Stimulated activated memory B cell treated with anti-CD40 and anti-IgM and Interleukin-4, amounts not matched to agents 10 μg/mL and 1 μg/mL and 100 μg/mL, for 72 hours (primary cell): Measurements from ENCODE around the gene SHF.
A peak's percentile ranks its signal among the peaks of the same experiment; 100 is the strongest.
"Not testable (repeated sequence)": the region's sequence is repeated elsewhere in the genome, so short reads cannot be mapped to it uniquely, and the experiment has no call there.

Experiments
- ATAC-seq: fragments of 150-1000 bp; cut with Tn5 transposase; 2 replicates; pipeline ENCODE4 v1.10.0; 2021
- H3K27ac Mint-ChIP-seq: one replicate; pipeline ENCODE4 v1.8.0; 2022; ENCODE audit warnings: mild to moderate bottlenecking, mixed read lengths
- H3K27me3 Mint-ChIP-seq: one replicate; pipeline ENCODE4 v1.8.0; 2022; ENCODE audit warnings: mixed read lengths
- H3K36me3 Mint-ChIP-seq: one replicate; pipeline ENCODE4 v1.8.0; 2022; ENCODE audit warnings: mixed read lengths
- H3K4me1 Mint-ChIP-seq: one replicate; pipeline ENCODE4 v1.8.0; 2022; ENCODE audit warnings: mixed read lengths
- H3K4me3 Mint-ChIP-seq: one replicate; pipeline ENCODE4 v1.8.0; 2022; ENCODE audit warnings: mild to moderate bottlenecking, moderate library complexity, mixed read lengths
- H3K9me3 Mint-ChIP-seq: one replicate; pipeline ENCODE4 v1.8.0; 2022; ENCODE audit warnings: mixed read lengths

The SHF gene

GRCh38 chr15:45187894-45188830 is at the start of gene SHF:
SHF (minus strand) TSS chr15:45187966; CDS start chr15:45187951, 15 bp downstream.
- H3K4me3 Mint-ChIP-seq: peak within 1 kb of the TSS; percentile 84
- peak; percentile 83 for ATAC-seq
- H3K27me3 Mint-ChIP-seq: no peaks in the 10 kb centered on the region

GRCh38 chr15:45236806-45237205 is 49.0 kb upstream of the SHF start:
- not testable (repeated sequence) for H3K27me3 Mint-ChIP-seq, ATAC-seq, H3K27ac Mint-ChIP-seq, H3K4me3 Mint-ChIP-seq, H3K4me1 Mint-ChIP-seq
- peaks cover 11% of the 10 kb centered on the region for H3K36me3 Mint-ChIP-seq
- H3K9me3 Mint-ChIP-seq: peaks cover 20% of the 10 kb centered on the region

More at GRCh38 chr15:45187894-45188830, at the start of gene SHF:
- Mint-ChIP-seq H3K36me3 (peaks cover 6% of the 10 kb centered on the region), H3K9me3 (no peaks in the 10 kb centered on the region), H3K4me1 (peaks cover 45% of the 10 kb centered on the region), H3K27ac (peak within 1 kb of the TSS; percentile 83)

- Mint-ChIP-seq H3K36me3 (peaks cover 6% of the 10 kb centered on the region), H3K9me3 (peaks cover 14% of the 10 kb centered on the region), H3K27me3 (peaks cover 8% of the 10 kb centered on the region), H3K27ac (no peak overlapping the region), H3K4me1 (no peaks in the 10 kb centered on the region), H3K4me3 (no peak overlapping the region)
- no peak for ATAC-seq
Observed at GRCh38 chr15:45234562-45235235, 46.9 kb upstream of the SHF start.

GRCh38 chr15:45231864-45232562 is 44.2 kb upstream of the SHF start:
- Mint-ChIP-seq H3K36me3 (no peaks in the 10 kb centered on the region), H3K9me3 (peaks cover 9% of the 10 kb centered on the region), H3K4me3 (no peak overlapping the region), H3K27me3 (peaks cover 18% of the 10 kb centered on the region), H3K27ac (no peak overlapping the region), H3K4me1 (no peaks in the 10 kb centered on the region)
- ATAC-seq: no peak

- no peak overlapping the region for H3K27ac Mint-ChIP-seq
- H3K4me3 Mint-ChIP-seq: no peak overlapping the region
- peaks cover 26% of the 10 kb centered on the region for H3K27me3 Mint-ChIP-seq
- ATAC-seq: no peak
- H3K36me3 Mint-ChIP-seq: no peaks in the 10 kb centered on the region
- peaks cover 9% of the 10 kb centered on the region for H3K9me3 Mint-ChIP-seq
- H3K4me1 Mint-ChIP-seq: no peaks in the 10 kb centered on the region
Observed at GRCh38 chr15:45231132-45231531, 43.4 kb upstream of the SHF start.

- Mint-ChIP-seq H3K27ac (no peak overlapping the region), H3K4me3 (no peak overlapping the region), H3K36me3 (no peaks in the 10 kb centered on the region), H3K9me3 (peaks cover 9% of the 10 kb centered on the region), H3K27me3 (peaks cover 29% of the 10 kb centered on the region), H3K4me1 (no peaks in the 10 kb centered on the region)
- peak; percentile 51 for ATAC-seq
Observed at GRCh38 chr15:45230245-45230965, 42.6 kb upstream of the SHF start.

- H3K9me3 Mint-ChIP-seq: peaks cover 4% of the 10 kb centered on the region
- ATAC-seq: no peak
- H3K4me1 Mint-ChIP-seq: no peaks in the 10 kb centered on the region
- peaks cover 42% of the 10 kb centered on the region for H3K27me3 Mint-ChIP-seq
- H3K4me3 Mint-ChIP-seq: no peak overlapping the region
- no peaks in the 10 kb centered on the region for H3K36me3 Mint-ChIP-seq
- no peak overlapping the region for H3K27ac Mint-ChIP-seq
Observed at GRCh38 chr15:45228931-45229330, 41.2 kb upstream of the SHF start.

- Mint-ChIP-seq H3K27me3 (peaks cover 68% of the 10 kb centered on the region), H3K4me3 (no peak overlapping the region), H3K27ac (no peak overlapping the region), H3K36me3 (no peaks in the 10 kb centered on the region), H3K4me1 (no peaks in the 10 kb centered on the region), H3K9me3 (no peaks in the 10 kb centered on the region)
- ATAC-seq: no peak
Observed at GRCh38 chr15:45225506-45226273, 37.9 kb upstream of the SHF start.

GRCh38 chr15:45224621-45225217 is 37.0 kb upstream of the SHF start:
- H3K9me3 Mint-ChIP-seq: no peaks in the 10 kb centered on the region
- ATAC-seq: no peak
- H3K27ac Mint-ChIP-seq: no peak overlapping the region
- H3K4me3 Mint-ChIP-seq: no peak overlapping the region
- no peaks in the 10 kb centered on the region for H3K4me1 Mint-ChIP-seq
- peaks cover 68% of the 10 kb centered on the region for H3K27me3 Mint-ChIP-seq
- H3K36me3 Mint-ChIP-seq: no peaks in the 10 kb centered on the region

GRCh38 chr15:45221967-45222366 is 34.2 kb upstream of the SHF start:
- Mint-ChIP-seq H3K36me3 (no peaks in the 10 kb centered on the region), H3K27ac (no peak overlapping the region), H3K9me3 (no peaks in the 10 kb centered on the region), H3K4me3 (no peak overlapping the region), H3K4me1 (no peaks in the 10 kb centered on the region), H3K27me3 (peaks cover 50% of the 10 kb centered on the region)
- ATAC-seq: no peak

- Mint-ChIP-seq H3K9me3 (no peaks in the 10 kb centered on the region), H3K4me1 (no peaks in the 10 kb centered on the region), H3K27me3 (peaks cover 42% of the 10 kb centered on the region), H3K27ac (no peak overlapping the region), H3K4me3 (no peak overlapping the region), H3K36me3 (no peaks in the 10 kb centered on the region)
- no peak for ATAC-seq
Observed at GRCh38 chr15:45221053-45221599, 33.4 kb upstream of the SHF start.

GRCh38 chr15:45212493-45212892 is 24.7 kb upstream of the SHF start:
- no peaks in the 10 kb centered on the region for H3K4me1 Mint-ChIP-seq
- ATAC-seq: no peak
- H3K27ac Mint-ChIP-seq: no peak overlapping the region
- peaks cover 10% of the 10 kb centered on the region for H3K27me3 Mint-ChIP-seq
- no peaks in the 10 kb centered on the region for H3K36me3 Mint-ChIP-seq
- H3K4me3 Mint-ChIP-seq: no peak overlapping the region
- no peaks in the 10 kb centered on the region for H3K9me3 Mint-ChIP-seq

GRCh38 chr15:45205192-45205591 is 17.4 kb upstream of the SHF start:
- no peak for ATAC-seq
- H3K4me3 Mint-ChIP-seq: no peak overlapping the region
- H3K27ac Mint-ChIP-seq: no peak overlapping the region
- no peaks in the 10 kb centered on the region for H3K9me3 Mint-ChIP-seq
- no peaks in the 10 kb centered on the region for H3K36me3 Mint-ChIP-seq
- H3K27me3 Mint-ChIP-seq: peaks cover 22% of the 10 kb centered on the region
- no peaks in the 10 kb centered on the region for H3K4me1 Mint-ChIP-seq

- H3K27ac Mint-ChIP-seq: no peak overlapping the region
Observed at GRCh38 chr15:45203182-45203581, 15.4 kb upstream of the SHF start.

More at GRCh38 chr15:45203182-45203581, 15.4 kb upstream of the SHF start:
- no peak overlapping the region for H3K4me3 Mint-ChIP-seq
- no peaks in the 10 kb centered on the region for H3K9me3 Mint-ChIP-seq
- no peaks in the 10 kb centered on the region for H3K4me1 Mint-ChIP-seq
- peaks cover 19% of the 10 kb centered on the region for H3K27me3 Mint-ChIP-seq
- no peaks in the 10 kb centered on the region for H3K36me3 Mint-ChIP-seq
- no peak for ATAC-seq
